NOMO-1 treated with dmso at 0.1 percent for 144 hours (cell line): ENCODE results near the gene C1orf53.
"Not testable (repeated sequence)": the region's sequence is repeated elsewhere in the genome, so short reads cannot be mapped to it uniquely, and the experiment has no call there.

Source experiments
- DNase-seq: peaks from one replicate; lab custom pipeline; 2025; ENCODE audit not compliant: unreplicated experiment; lab: John Stamatoyannopoulos, UW

The C1orf53 gene

GRCh38 chr1:197920414-197921117 lies 18.1 kb downstream of the C1orf53 start:
- no peak for DNase-seq

- DNase-seq = no peak
Measured at GRCh38 chr1:197921235-197922069, 19.0 kb downstream of the C1orf53 start.

DNA sequence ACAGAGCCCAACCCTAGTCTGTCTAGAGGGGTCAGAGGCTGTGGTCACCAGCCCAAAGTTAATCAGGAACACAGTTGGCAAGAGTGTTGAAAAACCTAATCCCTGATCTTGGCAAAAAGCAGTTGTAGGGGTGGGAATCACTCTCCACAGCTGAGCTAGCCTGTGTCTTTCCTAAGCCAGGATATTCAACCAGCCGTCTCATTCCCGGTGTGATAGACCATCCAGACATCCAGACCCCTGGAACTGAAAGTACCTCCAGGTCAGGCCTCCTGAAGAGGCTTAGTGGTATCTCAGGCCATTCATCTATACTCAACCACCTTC lies 19.6 kb downstream of the C1orf53 start:
- DNase-seq = no peak

GRCh38 chr1:197923038-197923437 lies 20.6 kb downstream of the C1orf53 start:
- no peak for DNase-seq

DNA sequence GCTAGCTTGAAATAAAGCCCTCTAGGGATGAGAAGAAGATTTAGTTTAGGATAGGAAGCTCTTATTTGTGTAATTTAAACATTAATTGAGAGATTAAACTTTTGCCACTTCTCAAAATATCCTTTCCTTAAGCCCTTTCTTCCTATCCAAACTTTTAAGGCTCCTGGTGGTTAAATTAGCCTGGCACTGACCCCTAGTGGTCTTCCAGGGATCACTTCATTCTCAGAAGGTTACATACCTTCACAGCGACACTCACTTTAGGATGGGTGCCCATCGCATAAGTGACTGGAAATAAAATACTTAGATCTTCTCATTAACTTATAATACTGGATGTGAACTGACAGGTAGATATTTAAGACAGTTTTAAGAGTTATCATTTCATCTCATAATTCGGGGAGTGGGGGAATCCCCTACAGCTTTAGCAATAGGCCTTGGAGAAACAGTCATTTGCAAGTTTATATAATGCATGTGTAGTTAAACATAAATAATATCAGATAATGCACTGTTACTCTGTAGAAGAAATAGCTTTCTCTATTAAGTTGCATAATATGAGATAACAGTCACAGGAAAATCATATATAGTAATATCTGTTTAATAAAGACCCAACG lies 22.2 kb downstream of the C1orf53 start:
- peak; percentile 13 for DNase-seq

GRCh38 chr1:197927908-197928665 lies 25.7 kb downstream of the C1orf53 start:
- no peak for DNase-seq

DNA sequence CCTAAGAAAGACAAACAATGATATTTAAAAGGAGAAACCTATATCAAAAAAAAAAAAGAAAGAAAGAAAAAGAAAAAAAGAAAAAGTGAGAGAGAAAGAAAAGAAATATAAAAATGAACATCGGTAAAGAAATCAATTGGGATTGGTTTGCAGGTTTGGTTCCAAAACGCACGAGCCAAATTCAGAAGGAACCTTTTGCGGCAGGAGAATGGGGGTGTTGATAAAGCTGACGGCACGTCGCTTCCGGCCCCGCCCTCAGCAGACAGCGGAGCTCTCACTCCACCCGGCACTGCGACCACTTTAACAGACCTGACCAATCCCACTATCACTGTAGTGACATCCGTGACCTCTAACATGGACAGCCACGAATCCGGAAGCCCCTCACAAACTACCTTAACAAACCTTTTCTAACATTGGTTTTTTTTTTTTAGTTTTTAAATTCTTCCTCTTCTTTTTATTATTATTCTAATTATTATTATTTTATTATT lies 26.5 kb downstream of the C1orf53 start:
- DNase-seq = no peak

DNA sequence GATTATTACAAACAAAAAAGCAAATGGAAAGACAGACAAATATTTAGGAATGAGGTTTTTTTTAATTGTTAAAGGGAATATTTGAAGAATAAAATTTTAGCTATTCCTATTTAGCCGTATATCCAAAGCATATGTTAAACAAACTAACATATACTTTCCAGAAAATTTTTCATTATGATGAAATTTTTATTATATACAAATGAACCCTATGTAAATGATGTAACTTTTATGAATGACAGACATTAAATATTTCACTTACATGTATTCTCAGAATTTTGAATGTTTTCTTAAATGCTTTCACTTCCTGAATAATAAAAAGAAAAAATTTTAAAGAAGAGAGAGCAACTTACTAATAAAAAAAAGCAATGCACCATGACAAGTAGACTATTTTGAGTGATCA lies 30.6 kb downstream of the C1orf53 start:
- DNase-seq = no peak

GRCh38 chr1:197933647-197934046 lies 31.2 kb downstream of the C1orf53 start:
- DNase-seq = no peak

- DNase-seq = no peak
Measured at GRCh38 chr1:197937381-197937780, 35.0 kb downstream of the C1orf53 start.

DNA sequence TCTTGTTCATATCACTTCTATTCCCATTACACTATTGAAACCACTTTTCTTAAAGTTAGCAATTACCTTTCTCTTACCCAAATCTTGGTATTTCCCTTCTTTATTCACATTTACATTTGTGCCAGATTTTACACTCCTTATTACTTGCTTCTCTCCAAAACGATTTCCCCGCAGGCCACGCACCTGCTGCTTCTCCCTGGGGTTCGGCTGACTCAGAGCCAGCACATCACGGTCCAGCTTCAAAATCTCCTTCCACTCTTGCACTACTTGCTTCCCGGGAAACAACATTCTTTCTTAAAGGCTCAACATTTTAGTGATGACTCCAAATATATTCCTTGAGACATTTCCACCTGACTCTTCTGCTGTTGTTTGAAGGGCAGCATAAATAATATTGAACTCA lies 35.5 kb downstream of the C1orf53 start:
- DNase-seq = no peak

- not testable (repeated sequence) for DNase-seq
Measured at GRCh38 chr1:197939159-197939980, 36.9 kb downstream of the C1orf53 start.

DNA sequence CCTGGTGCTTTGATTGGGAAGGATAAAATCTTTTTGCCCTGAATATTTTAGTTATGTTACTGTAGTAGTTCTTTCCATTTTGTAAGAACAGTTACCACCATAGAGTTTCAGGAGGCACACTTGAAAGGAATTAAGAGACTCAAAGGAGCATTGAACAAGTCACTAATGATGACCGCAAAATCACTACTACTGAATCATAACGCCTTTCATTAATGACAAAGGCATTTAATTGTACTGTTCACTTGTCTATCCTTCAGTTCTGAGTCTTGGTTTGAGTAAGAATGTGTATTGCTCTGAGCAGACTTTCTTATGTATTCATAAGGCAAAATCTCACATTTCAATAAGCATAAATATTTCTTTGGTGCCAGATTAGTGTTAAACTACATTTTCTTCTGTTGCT lies 39.6 kb downstream of the C1orf53 start:
- DNase-seq = no peak

GRCh38 chr1:197944485-197944884 lies 42.1 kb downstream of the C1orf53 start:
- DNase-seq = no peak

DNA sequence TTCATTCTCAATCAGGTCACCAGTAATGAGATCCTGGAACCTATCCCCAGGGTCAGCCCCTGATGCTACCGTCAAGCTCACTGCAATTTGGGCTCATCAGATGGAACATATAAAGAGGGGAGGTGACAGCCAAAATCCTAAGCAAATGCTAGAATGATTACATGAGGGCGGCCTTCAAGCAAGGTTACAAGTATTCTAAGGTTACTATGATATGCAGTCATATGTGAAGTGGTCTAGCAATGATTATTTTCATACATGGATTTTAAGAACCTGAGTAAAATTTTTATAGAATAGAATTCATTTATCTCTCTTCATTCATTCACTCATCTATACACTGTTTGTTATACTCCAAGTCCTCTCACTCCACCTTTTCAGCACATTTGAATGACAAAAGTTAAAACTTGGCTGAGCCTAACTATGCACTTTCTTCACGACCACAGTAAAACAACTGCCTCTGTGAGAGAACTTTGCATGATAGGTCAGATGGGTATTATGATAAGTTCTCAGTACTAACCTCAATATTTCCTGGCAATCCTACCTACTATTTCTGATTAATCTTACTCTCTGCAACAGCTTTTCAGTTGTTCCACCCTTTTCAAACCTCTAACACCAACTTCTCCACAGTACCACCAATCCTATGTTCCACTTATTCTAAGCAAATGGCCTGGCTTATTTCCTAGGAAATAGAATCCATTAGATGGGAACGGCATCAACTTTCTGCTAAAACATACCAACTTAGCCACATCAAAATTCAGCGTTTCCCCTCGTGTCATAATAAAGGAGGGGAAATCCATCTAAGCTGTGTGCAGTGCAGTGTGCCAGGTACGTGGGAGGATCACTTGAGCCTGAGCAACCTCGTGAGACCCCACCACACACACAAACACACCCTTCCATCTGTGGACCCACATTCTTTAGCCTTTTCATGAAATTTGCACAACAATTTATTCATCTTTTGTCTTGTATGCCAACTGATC lies 46.8 kb downstream of the C1orf53 start:
- DNase-seq = no peak

DNA sequence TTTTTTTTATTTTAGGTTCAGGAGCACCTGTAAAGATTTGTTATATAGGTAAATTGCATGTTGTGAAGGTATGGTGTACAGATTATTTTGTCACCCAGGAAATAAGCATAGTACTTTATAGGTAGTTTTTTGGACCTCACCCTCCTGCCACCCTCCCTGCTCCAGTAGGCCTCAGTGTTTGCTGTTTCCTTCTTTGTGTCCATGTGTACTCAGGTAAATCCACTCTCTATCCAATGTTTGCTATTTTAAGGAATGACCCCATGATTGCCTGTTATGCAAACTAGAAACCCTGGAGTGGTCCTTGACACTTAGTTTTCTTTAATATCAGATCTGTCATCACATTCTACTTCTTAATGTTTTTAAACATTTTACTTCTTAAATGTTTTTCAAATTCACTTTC lies 48.7 kb downstream of the C1orf53 start:
- DNase-seq = no peak

DNA sequence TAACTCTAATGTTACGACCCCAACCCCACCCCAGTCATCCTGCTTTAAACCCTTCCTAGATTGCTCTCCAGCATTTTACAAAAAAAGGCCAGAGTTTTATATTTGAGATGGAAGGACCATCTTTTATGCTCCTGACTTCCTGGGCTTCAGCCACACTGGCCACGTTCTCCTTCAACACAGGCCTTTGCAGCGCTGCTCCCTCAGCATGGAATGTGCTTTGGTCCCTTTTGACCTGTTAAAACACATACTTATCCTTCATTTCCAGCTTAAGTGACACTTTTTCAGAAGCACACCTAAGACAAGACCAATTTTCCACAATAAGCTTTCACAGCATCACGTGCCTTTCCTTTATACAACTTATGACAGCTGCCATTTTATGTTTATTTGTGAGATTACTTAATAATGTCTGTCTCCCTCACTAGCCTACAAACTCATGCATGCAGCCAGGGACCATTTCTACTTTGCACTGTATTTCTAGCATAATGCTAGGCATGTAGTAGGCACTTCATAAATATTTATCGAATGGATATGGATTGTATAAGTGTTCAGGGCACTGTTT lies 49.3 kb downstream of the C1orf53 start:
- no peak for DNase-seq

GRCh38 chr1:197953472-197953871 lies 51.0 kb downstream of the C1orf53 start:
- DNase-seq = not testable (repeated sequence)
